Motor neuron (in vitro differentiated cells): ENCODE data around the gene DNAAF3. TPM values are rescaled to one million over a fixed set of nuclear protein-coding genes. Genes with fewer than 3 reads are reported as not detected.
A peak's percentile ranks its signal among the peaks of the same experiment; 100 is the strongest.
"Not testable (repeated sequence)": the region's sequence is repeated elsewhere in the genome, so short reads cannot be mapped to it uniquely, and the experiment has no call there.

Source experiments
- ATAC-seq, 8 experiments: fragments of 200-7000 bp; cut with Tn5 transposase; replicated peaks in 6 of 8; 2 replicates each; pipeline ENCODE4 v1.8.0; 2021; ENCODE audit warnings: mild to moderate bottlenecking in 8 of 8, moderate library complexity in 8 of 8
- H3K27ac ChIP-seq, 2 donors: fragments of 250-450 bp; sonication (Bioruptor Pico); 2 replicates each; pipeline ENCODE4 v1.9.0; 2021; ENCODE audit warnings: antibody characterized with exemption in 2 of 2, mild to moderate bottlenecking in 2 of 2, moderate library complexity in 1 of 2
- H3K4me1 ChIP-seq, 2 donors: fragments of 250-450 bp; sonication (Bioruptor Pico); replicated peaks in 1 of 2; 2 replicates each; pipeline ENCODE4 v1.6.1; 2021; ENCODE audit warnings: antibody characterized with exemption in 2 of 2, mild to moderate bottlenecking in 2 of 2, moderate library complexity in 1 of 2
- H3K4me3 ChIP-seq, 5 donors: fragments of 250-450 bp; sonication (Bioruptor Pico); 2 replicates each; pipeline ENCODE4 v1.9.0; 2021; ENCODE audit warnings: antibody characterized with exemption in 5 of 5, mild to moderate bottlenecking in 5 of 5, moderate library complexity in 4 of 5
- WGBS, 10 experiments: fragments of 450-650 bp; shearing (Covaris generic); methylation state at CpG; one replicate each; pipeline ENCODE4 v1.0.0; 2022; 5-methylcytosine and 5-hydroxymethylcytosine counted together
- in situ Hi-C, 9 experiments: fragments of 400-800 bp; cut with MboI; loops; one replicate each; pipeline ENCODE4 v1.15.0; 2021; ENCODE audit warnings: low sequenced_read_pairs in 9 of 9, low pct_unique_long_range_greater_than_20kb in 2 of 9; ENCODE audit not compliant: unreplicated experiment in 9 of 9
- total RNA-seq, 8 experiments: library from RNA; unstranded; fragments of 300-600 nt; gene quantifications; 2 replicates each; pipeline versions ENCODE4 v1.2.3 to v1.2.4, GENCODE V29; 2022

Gene DNAAF3
- total RNA-seq, 8 experiments from 2014 or later, result 0.41 to 7.2 (median 1.4) TPM

DNA sequence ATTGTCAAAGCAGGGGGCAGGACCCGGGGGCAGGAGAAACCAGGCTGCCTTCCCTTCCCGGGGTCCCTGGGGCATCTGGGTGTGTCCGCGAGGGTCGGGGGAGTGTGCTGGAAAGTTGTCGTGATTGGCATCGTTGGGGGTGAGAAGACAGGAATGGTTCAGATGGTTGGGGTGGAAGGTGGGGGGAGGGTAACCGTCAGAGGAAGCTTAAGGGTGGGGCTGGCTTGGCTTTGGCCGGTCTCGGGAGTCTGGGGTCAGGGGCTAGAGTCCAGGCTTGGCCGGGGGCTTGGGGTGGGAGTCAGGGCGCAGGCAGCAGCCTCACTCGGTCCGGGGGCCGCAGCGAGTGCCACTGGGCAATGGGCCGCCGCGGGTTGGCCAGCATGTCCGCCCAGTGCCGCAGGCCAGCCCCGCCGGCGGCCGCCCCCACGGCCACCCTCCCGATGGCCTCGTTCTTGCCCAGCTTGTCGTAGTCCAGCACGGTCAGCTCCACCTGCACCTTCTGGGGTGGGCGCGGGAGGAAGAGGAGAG, 6.8 kb upstream of the DNAAF3 start:
- Histone ChIP-seq H3K4me1 (peaks cover 14 to 15% of the 10 kb centered on the region in 2 donors), H3K4me3 (peak overlapping the region in 4 of 5 donors; percentile 17 to 32 (median 23)), H3K27ac (peak overlapping the region in 1 of 2 donors; percentile 32)
- in situ Hi-C loops, result no loop called here
- WGBS, 10 experiments, result no CpG with 5 or more reads among the region's 32 CpGs
- peak in 3 of 8 experiments; percentile 1 to 8 (median 8) for ATAC-seq

GRCh38 chr19:55172741-55173140, 6.3 kb upstream of the DNAAF3 start:
- in situ Hi-C loops, result no loop called here
- Histone ChIP-seq H3K27ac (no peak overlapping the region), H3K4me3 (peak overlapping the region in 1 of 5 donors; percentile 28), H3K4me1 (peaks cover 13 to 14% of the 10 kb centered on the region in 2 donors)
- ATAC-seq, result peak; percentile 7 to 52 (median 20)
- 0 to 71% (median 19%) methylated on average over 1 to 5 of the region's 12 CpGs; no CpG with 5 or more reads in 1 of the 10 experiments for WGBS, 10 experiments

DNA sequence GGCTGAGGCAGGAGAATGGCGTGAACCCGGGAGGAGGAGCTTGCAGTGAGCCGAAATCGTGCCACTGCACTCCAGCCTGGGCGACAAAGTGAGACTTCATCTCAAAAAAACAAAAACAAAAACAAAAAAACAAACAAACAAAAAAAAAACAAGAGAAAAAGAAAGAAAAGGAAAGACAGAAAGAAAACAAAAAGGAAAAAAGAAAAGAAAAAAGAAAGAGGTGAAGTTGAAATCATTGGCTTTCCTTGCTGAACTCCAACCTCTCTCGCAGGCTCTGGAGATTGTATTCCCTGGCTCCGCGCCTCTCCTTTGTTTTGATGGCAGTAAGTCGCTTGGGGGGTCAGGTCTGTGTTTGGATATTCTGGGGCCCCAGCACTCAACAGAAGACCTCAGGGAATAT, 5.9 kb upstream of the DNAAF3 start:
- H3K4me3 ChIP-seq, ATAC-seq, in situ Hi-C loops, H3K27ac ChIP-seq: not testable (repeated sequence)
- peaks cover 13 to 14% of the 10 kb centered on the region in 2 donors for H3K4me1 ChIP-seq
- WGBS, 10 experiments, result 25 to 83% (median 56%) methylated on average over 1 to 9 of the region's 9 CpGs

DNA sequence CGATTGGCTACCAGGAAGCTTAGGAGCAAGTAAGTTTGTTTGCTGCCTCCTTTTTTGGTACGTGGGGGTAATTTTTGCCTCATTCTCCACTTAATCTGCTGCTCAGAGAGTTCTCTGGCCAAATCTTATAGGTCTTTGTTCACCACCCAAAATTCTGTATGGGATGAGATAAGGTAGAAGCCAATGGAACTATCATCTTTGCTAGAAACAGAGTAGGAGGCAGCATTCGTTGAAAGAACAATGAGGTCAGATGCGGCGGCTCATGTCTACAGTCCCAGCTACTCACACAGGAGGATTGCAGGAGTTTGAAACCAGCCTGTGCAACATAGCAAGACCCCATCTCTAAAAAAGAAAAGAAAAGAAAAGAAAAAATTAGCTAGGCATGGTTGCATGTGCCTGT, 5.0 kb upstream of the DNAAF3 start:
- WGBS, 10 experiments, result 41 to 100% (median 72%) methylated on average over 2 to 5 of the region's 5 CpGs
- peaks cover 13 to 14% of the 10 kb centered on the region in 2 donors for H3K4me1 ChIP-seq
- H3K4me3 ChIP-seq, result no peak overlapping the region
- ATAC-seq, result no peak
- no peak overlapping the region for H3K27ac ChIP-seq
- in situ Hi-C loops, result no loop called here

GRCh38 chr19:55169136-55169535, 2.7 kb upstream of the DNAAF3 start:
- 20 to 75% (median 52%) methylated on average over 1 to 4 of the region's 4 CpGs; no CpG with 5 or more reads in 4 of the 10 experiments for WGBS, 10 experiments
- H3K27ac ChIP-seq, result no peak overlapping the region
- H3K4me1 ChIP-seq, result peaks cover 5 to 11% of the 10 kb centered on the region in 2 donors
- no peak for ATAC-seq
- no peak overlapping the region for H3K4me3 ChIP-seq
- in situ Hi-C loops, result no loop called here

GRCh38 chr19:55165952-55166529, 372 bp downstream of the DNAAF3 start:
- H3K4me1 ChIP-seq, result no peaks in the 10 kb centered on the region
- peak; percentile 51 to 82 (median 62) for ATAC-seq
- WGBS, 10 experiments, result 0 to 40% (median 0%) methylated on average over 1 to 11 of the region's 34 CpGs; no CpG with 5 or more reads in 4 of the 10 experiments
- H3K27ac ChIP-seq, result no peak overlapping the region
- in situ Hi-C loops, result no loop called here
- peak overlapping the region; percentile 7 to 41 (median 30) for H3K4me3 ChIP-seq

- Histone ChIP-seq H3K4me3 (no peak overlapping the region), H3K27ac (no peak overlapping the region), H3K4me1 (peaks cover 0 to 9% of the 10 kb centered on the region in 2 donors)
- WGBS, 10 experiments, result 30 to 54% (median 48%) methylated on average over 4 to 13 of the region's 61 CpGs; no CpG with 5 or more reads in 5 of the 10 experiments
- no peak for ATAC-seq
- in situ Hi-C loops, result no loop called here
Measured at GRCh38 chr19:55161571-55162322, 4.7 kb downstream of the DNAAF3 start.

- H3K4me1 ChIP-seq, result peaks cover 0 to 9% of the 10 kb centered on the region in 2 donors
- no CpG with 5 or more reads among the region's 32 CpGs for WGBS, 10 experiments
- H3K4me3 ChIP-seq, result no peak overlapping the region
- in situ Hi-C loops, result no loop called here
- no peak overlapping the region for H3K27ac ChIP-seq
- no peak for ATAC-seq
Measured at GRCh38 chr19:55160986-55161365, 5.4 kb downstream of the DNAAF3 start.

- Histone ChIP-seq H3K27ac (no peak overlapping the region), H3K4me3 (no peak overlapping the region), H3K4me1 (peaks cover 0 to 9% of the 10 kb centered on the region in 2 donors)
- WGBS, 10 experiments, result 0 to 100% (median 86%) methylated on average over 1 to 2 of the region's 33 CpGs; no CpG with 5 or more reads in 3 of the 10 experiments
- ATAC-seq, result peak; percentile 53 to 86 (median 72)
- in situ Hi-C loops, result no loop called here
Measured at GRCh38 chr19:55160128-55160985, 6.1 kb downstream of the DNAAF3 start.

- H3K27ac ChIP-seq, result no peak overlapping the region
- 0 to 100% (median 62%) methylated on average over 1 to 3 of the region's 18 CpGs; no CpG with 5 or more reads in 2 of the 10 experiments for WGBS, 10 experiments
- ATAC-seq, result peak in 7 of 8 experiments; percentile 6 to 76 (median 59)
- H3K4me3 ChIP-seq, result no peak overlapping the region
- H3K4me1 ChIP-seq, result peaks cover 0 to 9% of the 10 kb centered on the region in 2 donors
- in situ Hi-C loops, result no loop called here
Measured at GRCh38 chr19:55158848-55159749, 7.3 kb downstream of the DNAAF3 start.

DNA sequence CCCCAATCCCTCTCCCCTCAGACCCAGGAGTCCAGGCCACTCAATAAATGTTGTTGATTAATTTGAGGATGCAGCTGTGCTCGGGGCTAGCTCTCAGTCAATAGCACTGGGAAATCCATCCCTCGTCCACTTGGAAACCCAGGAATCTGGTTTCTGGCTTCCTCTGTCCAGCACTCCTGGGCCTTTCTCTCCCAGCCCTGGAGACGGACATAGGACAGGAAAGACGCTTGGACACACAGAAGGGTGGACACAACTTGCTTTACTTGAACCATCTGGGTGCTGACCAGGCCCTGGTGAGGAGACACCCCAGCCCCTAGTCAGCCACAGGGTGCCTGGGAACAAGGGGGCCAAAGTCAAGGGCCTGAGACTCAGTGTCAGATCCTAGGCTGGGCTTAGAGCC, 8.0 kb downstream of the DNAAF3 start:
- 60 to 69% methylated on average over 1 to 2 of the region's 4 CpGs; no CpG with 5 or more reads in 8 of the 10 experiments for WGBS, 10 experiments
- no peak overlapping the region for H3K27ac ChIP-seq
- no peak overlapping the region for H3K4me3 ChIP-seq
- H3K4me1 ChIP-seq, result peaks cover 0 to 9% of the 10 kb centered on the region in 2 donors
- no peak for ATAC-seq
- in situ Hi-C loops, result no loop called here
